Stomach (tissue), 4 donors: ENCODE data around the gene RASD1.

Experiments used
- CTCF ChIP-seq, 7 experiments: fragments of 450-650 bp in 4 of 7; fragments of 200-600 bp in 3 of 7; sonication (generic) in 3 of 7; IDR thresholded peaks; one replicate each; pipeline ENCODE4 v1.5.1; 2016 to 2019; ENCODE audit warnings: antibody characterized with exemption in 7 of 7, control low read depth in 2 of 7, mild to moderate bottlenecking in 1 of 7
- EP300 ChIP-seq: sonication (generic); formaldehyde crosslinking; IDR thresholded peaks from one replicate; pipeline ENCODE4 v1.6.1; 2017; ENCODE audit warnings: antibody characterized with exemption
- POLR2AphosphoS5 ChIP-seq, 3 donors: sonication (generic); formaldehyde crosslinking; IDR thresholded peaks; one replicate each; pipeline ENCODE4 v1.6.1; 2016; ENCODE audit warnings: antibody characterized with exemption in 3 of 3

GRCh38 chr17:17494870-17495535, 1.2 kb downstream of the RASD1 start:
- TF ChIP-seq CTCF (IDR thresholded peaks at IDR 0.05) (no peak), POLR2AphosphoS5 (IDR thresholded peaks at IDR 0.05) (peak in 1 of 3 donors; percentile 24), EP300 (no peak)
